Heart left ventricle (tissue), 13 donors: ENCODE data around the gene IFFO2.

ENCODE experiments used
- CTCF ChIP-seq, 12 donors: fragments of 200-600 bp; sonication (generic) in 4 of 12; IDR thresholded peaks; one replicate each; pipeline versions ENCODE4 v1.5.0 to v1.8.0; 2018 to 2022; ENCODE audit warnings: antibody characterized with exemption in 12 of 12, mild to moderate bottlenecking in 5 of 12
- POLR2A ChIP-seq, 2 donors: fragments of 450-650 bp; IDR thresholded peaks; one replicate each; pipeline ENCODE4 v1.6.1; 2017; ENCODE audit warnings: antibody characterized with exemption in 2 of 2, mild to moderate bottlenecking in 2 of 2, moderate library complexity in 2 of 2
- donor health status: ischemic (EF 13 %, LVEDD 7.1; RV severe dilation, severe dysfunction).
- donor health status: DM: no; HTN: yes; CAD: no.
- donor health status: DM: no; HTN: no; CAD: no.
- donor health status: ischemic (EF 25% LVEDD 6.9; RV normal size, moderate dysfunction).
- donor health status: ischemic (EF 25% LVEDD 5.7; RV mildly dilated, moderate dysfunction).
- donor health status: ischemic (EF 35%, LVEDD 5.7; RV mildly dilated, moderate dysfunction).
- donor health status: nonischemic (EF 11% LVEDD 7.7; RV severe dilation, severe dysfunction).
- donor health status: DM: yes; HTN: yes; CAD: no.
- donor health status: PGD.
- donor health status: ischemic (EF 29% LVEDD 5.4; RV normal size, mild dysfunction).
- donor health status: nonischemic (EF 23%, LVEDD 6.1; RV moderate dilation, normal function).

- no peak for TF ChIP-seq CTCF (IDR thresholded peaks at IDR 0.05)
- TF ChIP-seq POLR2A (IDR thresholded peaks at IDR 0.05): peak; percentile 88 to 96
Measured at GRCh38 chr1:18956193-18957135, at the start of gene IFFO2.
